ENCODE data around the gene UPP1.
A peak's percentile ranks its signal among the peaks of the same experiment; 100 is the strongest.

GRCh38 chr7:48109848-48110663, 21.0 kb downstream of the UPP1 start:
- TF ChIP-seq, protein P1, sequence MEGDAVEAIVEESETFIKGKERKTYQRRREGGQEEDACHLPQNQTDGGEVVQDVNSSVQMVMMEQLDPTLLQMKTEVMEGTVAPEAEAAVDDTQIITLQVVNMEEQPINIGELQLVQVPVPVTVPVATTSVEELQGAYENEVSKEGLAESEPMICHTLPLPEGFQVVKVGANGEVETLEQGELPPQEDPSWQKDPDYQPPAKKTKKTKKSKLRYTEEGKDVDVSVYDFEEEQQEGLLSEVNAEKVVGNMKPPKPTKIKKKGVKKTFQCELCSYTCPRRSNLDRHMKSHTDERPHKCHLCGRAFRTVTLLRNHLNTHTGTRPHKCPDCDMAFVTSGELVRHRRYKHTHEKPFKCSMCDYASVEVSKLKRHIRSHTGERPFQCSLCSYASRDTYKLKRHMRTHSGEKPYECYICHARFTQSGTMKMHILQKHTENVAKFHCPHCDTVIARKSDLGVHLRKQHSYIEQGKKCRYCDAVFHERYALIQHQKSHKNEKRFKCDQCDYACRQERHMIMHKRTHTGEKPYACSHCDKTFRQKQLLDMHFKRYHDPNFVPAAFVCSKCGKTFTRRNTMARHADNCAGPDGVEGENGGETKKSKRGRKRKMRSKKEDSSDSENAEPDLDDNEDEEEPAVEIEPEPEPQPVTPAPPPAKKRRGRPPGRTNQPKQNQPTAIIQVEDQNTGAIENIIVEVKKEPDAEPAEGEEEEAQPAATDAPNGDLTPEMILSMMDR (IDR thresholded peaks at IDR 0.05; ENCODE audit: low read length) = peak; percentile 100
- TF ChIP-seq EZH2 (IDR thresholded peaks at IDR 0.05; ENCODE audit: borderline replicate concordance, low read length) = no peak

Data from OCI-LY1 (cell line).